Neutrophil (primary cell): Measurements from ENCODE around the gene SAMD8.
"Not testable (repeated sequence)": the region's sequence is repeated elsewhere in the genome, so short reads cannot be mapped to it uniquely, and the experiment has no call there.

Source experiments
- H3K27ac ChIP-seq: fragments of 200-600 bp; sonication (generic); 2 replicates; pipeline ENCODE4 v1.5.1; 2016; ENCODE audit warnings: mild to moderate bottlenecking, moderate library complexity
- H3K27me3 ChIP-seq: fragments of 200-600 bp; sonication (generic); 2 replicates; pipeline ENCODE4 v1.6.0; 2016; ENCODE audit warnings: mild to moderate bottlenecking
- H3K36me3 ChIP-seq: fragments of 200-600 bp; sonication (generic); 2 replicates; pipeline ENCODE4 v1.5.1; 2017
- H3K4me1 ChIP-seq, 2 experiments: fragments of 200-600 bp in 1 of 2; sonication (generic) in 1 of 2; 1 replicate in 1 of 2; 2 replicates in 1 of 2; pipeline versions ENCODE4 v1.5.1 to v1.6.1; 2013 to 2016; ENCODE audit warnings: low read depth in 1 of 2, low read length in 1 of 2, mild to moderate bottlenecking in 1 of 2, moderate library complexity in 1 of 2; ENCODE audit not compliant: control insufficient read depth in 1 of 2, insufficient read depth in 1 of 2
- H3K4me3 ChIP-seq, 2 experiments: fragments of 200-600 bp in 1 of 2; sonication (generic) in 1 of 2; 1 replicate in 1 of 2; 2 replicates in 1 of 2; pipeline ENCODE4 v1.5.1; 2013 to 2016; ENCODE audit warnings: low read depth in 1 of 2, low read length in 1 of 2, mild to moderate bottlenecking in 1 of 2, moderate library complexity in 1 of 2
- H3K9me3 ChIP-seq: fragments of 200-600 bp; sonication (generic); 2 replicates; pipeline ENCODE4 v1.5.1; 2016
- CTCF ChIP-seq: fragments of 200-600 bp; sonication (generic); IDR thresholded peaks from 2 replicates; pipeline ENCODE4 v1.5.1; 2016; ENCODE audit warnings: antibody characterized with exemption

SAMD8 gene

GRCh38 chr10:75181073-75181472, 69.6 kb downstream of the SAMD8 start:
- Histone ChIP-seq H3K36me3 (peaks cover 52% of the 10 kb centered on the region), H3K27ac (no peak overlapping the region), H3K27me3 (no peaks in the 10 kb centered on the region), H3K4me3 (no peak overlapping the region), H3K4me1 (no peaks in the 10 kb centered on the region), H3K9me3 (no peaks in the 10 kb centered on the region)
- TF ChIP-seq CTCF: no peak

- TF ChIP-seq CTCF: no peak
- Histone ChIP-seq H3K27me3 (no peaks in the 10 kb centered on the region), H3K4me1 (no peaks in the 10 kb centered on the region), H3K4me3 (no peak overlapping the region), H3K9me3 (no peaks in the 10 kb centered on the region), H3K27ac (no peak overlapping the region), H3K36me3 (peaks cover 15% of the 10 kb centered on the region)
Observed at GRCh38 chr10:75186310-75186709, 74.9 kb downstream of the SAMD8 start.

GRCh38 chr10:75187961-75188426, 76.5 kb downstream of the SAMD8 start:
- no peak for TF ChIP-seq CTCF
- H3K27me3 ChIP-seq: no peaks in the 10 kb centered on the region
- H3K4me3 ChIP-seq: no peak overlapping the region
- H3K27ac ChIP-seq: no peak overlapping the region
- no peaks in the 10 kb centered on the region for H3K4me1 ChIP-seq
- peaks cover 21% of the 10 kb centered on the region for H3K36me3 ChIP-seq
- H3K9me3 ChIP-seq: no peaks in the 10 kb centered on the region

GRCh38 chr10:75188522-75188921, 77.1 kb downstream of the SAMD8 start:
- H3K4me3 ChIP-seq, H3K9me3 ChIP-seq, H3K27me3 ChIP-seq, H3K4me1 ChIP-seq, H3K27ac ChIP-seq: not testable (repeated sequence)
- H3K36me3 ChIP-seq: peaks cover 19% of the 10 kb centered on the region

- Histone ChIP-seq H3K27me3 (no peaks in the 10 kb centered on the region), H3K4me3 (no peak overlapping the region), H3K36me3 (peaks cover 18% of the 10 kb centered on the region), H3K9me3 (no peaks in the 10 kb centered on the region), H3K4me1 (no peaks in the 10 kb centered on the region), H3K27ac (no peak overlapping the region)
- no peak for TF ChIP-seq CTCF
Observed at GRCh38 chr10:75189266-75190096, 78.0 kb downstream of the SAMD8 start.

GRCh38 chr10:75191821-75192568, 80.5 kb downstream of the SAMD8 start:
- no peak for TF ChIP-seq CTCF
- Histone ChIP-seq H3K4me1 (no peaks in the 10 kb centered on the region), H3K9me3 (no peaks in the 10 kb centered on the region), H3K27ac (no peak overlapping the region), H3K36me3 (peaks cover 8% of the 10 kb centered on the region), H3K27me3 (no peaks in the 10 kb centered on the region), H3K4me3 (no peak overlapping the region)

GRCh38 chr10:75194625-75195024, 83.2 kb downstream of the SAMD8 start:
- not testable (repeated sequence) for H3K27me3 ChIP-seq, H3K36me3 ChIP-seq, H3K9me3 ChIP-seq, H3K4me1 ChIP-seq, H3K4me3 ChIP-seq, H3K27ac ChIP-seq
